ENCODE measurements around the gene LRCH1.

Gene LRCH1

GRCh38 chr13:46640843-46641242, 87.9 kb downstream of the LRCH1 start:
- DNase-seq, result no peak

DNA sequence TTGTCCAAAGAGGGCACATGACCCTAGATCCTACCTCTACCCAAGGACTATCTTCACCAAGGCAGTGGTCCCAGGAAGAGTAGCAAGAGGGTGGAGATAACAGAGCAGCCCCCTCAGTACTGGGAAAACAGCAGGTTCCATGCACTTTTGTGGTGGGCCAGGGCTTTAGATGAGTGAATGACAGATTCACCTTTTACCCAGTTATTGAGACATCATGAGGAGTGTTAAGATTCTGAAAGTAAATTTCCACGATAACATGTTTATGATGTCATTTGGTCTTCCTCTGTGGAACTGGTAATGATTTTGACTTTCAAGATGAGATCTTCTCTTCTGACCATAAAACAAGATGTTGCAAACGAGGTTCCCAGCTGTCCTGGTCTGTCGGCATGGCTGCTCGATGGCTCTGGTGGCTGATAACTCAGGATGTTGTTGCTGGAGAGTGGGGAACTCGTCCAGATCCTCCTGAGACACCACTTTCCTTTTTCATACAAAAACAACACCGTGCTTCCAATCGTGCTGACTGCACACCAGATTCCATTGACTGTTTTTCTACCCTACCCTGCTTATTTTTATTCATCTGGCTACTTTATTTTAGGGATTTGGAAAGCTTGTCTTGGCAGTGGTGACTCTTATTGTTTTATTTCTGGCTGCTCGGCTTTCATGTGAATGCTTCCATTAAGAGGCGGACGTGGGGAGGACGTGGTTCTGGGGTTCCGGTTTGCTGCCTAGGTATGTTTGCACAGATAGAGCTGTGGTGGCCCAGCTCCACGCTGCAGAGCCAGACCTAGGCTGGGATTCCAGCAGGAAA, 88.5 kb downstream of the LRCH1 start:
- DNase-seq, result no peak

DNA sequence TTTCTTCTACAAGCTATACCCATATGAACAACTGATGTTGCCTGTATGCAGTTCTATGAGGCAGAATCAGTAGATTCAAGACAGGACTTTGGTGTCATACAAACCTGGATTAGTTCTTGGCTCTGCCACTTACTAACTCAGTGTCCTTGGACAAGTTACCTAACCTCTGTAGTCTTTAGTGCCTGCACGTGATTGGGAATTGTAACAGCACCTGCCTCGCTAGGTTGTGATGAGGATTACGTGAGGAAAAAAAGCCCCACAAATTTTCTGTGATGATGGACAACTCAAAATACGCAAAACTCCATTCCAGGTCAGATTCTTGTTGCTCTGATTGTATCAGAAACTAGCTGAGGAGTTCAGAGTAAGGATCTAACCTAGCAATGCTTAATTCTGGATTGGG, 89.3 kb downstream of the LRCH1 start:
- DNase-seq, result no peak

DNA sequence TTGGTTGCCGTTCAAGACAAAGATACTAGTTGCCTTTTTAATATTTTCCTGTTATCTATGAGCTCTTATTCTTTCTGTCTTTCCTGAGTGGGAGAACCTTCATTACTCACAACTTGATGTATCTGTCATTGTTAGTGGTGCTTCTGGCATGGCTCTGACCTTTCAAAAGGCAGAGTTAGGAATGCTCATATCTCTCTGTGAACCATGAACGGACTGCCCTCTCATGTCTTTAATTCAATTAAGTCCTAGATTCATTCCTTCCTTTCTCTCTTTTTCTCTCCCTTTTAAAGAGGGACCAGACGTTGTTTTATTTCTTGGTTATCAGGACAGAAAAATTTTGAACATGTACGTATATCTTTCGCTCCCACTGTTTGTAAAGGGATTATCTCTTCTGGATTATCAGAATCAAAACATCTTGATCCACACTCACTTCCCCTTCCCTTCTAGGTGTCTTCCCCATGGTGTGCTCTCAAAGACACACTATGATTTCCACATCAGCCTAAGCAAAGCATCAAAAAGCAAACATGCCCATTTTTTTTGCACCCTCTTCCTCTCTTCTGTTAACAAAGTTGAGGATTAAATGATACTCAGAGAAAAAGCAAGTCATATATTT, 90.3 kb downstream of the LRCH1 start:
- DNase-seq, result no peak

GRCh38 chr13:46644816-46645215, 91.8 kb downstream of the LRCH1 start:
- DNase-seq, result no peak

DNA sequence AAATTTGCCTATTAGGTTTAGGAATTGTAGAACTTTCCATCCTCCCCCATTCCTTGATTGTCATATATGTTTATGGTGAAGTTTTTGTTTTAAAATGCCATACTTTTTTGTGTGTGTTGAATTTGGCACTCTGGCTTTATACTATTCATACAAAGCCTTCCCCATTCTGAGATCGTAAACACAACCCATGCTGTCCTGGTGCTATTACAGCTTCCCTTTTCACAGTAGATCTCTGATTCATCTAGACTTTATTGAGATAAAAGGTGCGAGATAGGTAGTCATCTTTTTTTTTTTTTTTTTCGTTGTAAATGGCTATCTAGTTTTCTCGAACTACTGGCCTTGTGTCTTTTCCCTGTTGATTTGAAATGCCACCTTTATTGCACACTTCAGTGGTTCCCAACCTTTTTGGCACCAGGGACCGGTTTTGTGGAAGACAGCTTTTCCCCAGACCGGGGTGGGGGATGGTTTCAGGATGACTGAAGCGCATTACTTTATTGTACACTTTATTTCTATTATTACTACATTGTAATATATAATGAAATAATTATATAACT, 94.6 kb downstream of the LRCH1 start:
- no peak for DNase-seq

GRCh38 chr13:46648166-46648607, 95.2 kb downstream of the LRCH1 start:
- DNase-seq, result no peak

GRCh38 chr13:46649816-46650215, 96.8 kb downstream of the LRCH1 start:
- no peak for DNase-seq

DNA sequence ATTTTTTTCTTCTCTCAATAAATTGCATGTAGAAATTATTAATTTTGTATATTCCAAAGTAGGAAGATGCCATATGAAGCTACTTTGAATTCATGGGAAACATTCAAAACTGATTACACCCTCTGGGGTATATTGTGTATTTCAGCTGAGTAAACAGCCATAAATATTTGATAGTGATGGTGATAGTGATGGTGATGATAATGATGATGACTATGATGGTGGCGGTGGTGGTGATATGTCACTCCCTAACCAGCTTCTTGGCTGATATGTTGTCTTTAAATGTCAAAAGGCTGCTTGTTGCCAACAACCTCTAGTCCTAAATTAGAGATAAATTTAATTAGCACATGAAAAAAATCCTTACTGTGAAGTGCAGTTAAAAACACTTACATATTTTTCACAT, 102.0 kb downstream of the LRCH1 start:
- no peak for DNase-seq

- no peak for DNase-seq
These were observed 102.6 kb downstream of the LRCH1 start for GRCh38 chr13:46655377-46656180.

DNA sequence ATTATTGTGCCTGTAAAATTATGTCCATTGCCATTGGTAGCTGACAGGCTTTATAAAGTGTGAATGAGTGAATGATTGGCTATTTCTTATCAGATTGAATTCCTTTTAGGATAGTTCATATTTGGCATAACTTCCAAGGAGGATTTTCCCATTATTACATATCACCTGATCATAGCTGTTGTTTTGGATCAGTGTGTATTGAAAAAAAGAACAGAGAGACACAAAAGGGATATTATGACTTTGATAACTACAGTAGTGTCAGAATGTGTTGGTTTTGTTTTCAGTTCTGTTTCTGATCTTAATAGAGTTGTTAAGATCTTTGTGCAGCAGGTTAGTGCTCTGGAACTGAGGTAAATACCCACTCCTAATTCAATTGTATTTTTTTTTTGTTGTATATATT, 103.8 kb downstream of the LRCH1 start:
- DNase-seq, result no peak

DNA sequence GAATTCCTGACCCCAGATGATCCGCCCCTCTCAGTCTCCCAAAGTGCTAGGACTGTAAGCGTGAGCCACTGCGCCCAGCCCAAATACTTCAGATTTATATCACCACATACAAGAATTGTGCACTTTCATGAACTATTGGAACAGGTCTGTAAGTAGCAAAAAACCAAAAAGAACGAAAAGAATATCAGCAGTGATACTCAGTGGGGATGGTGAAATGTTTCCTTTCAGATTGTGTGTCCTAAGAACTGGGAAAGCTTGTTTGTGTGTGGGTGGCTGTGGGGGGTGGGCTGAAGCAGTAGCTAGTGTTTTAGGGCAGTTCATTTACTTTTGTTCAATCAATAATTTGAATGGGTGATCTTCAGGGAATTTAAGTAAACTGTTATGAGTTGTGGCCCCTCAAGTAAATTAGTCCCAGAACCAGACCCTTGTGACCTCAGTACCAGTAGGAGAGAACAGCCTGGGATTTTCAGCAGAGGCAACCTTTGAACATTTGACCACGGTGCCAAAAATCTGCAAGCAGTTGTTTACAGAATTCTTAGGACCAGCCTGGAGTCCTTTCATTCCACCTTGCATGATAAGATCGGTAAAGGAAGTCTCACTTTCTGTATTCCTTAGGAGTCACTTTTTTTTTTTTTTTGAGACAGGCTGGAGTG, 106.6 kb downstream of the LRCH1 start:
- no peak for DNase-seq

- DNase-seq, result no peak
These were observed 107.4 kb downstream of the LRCH1 start for GRCh38 chr13:46660416-46660815.

- DNase-seq, result no peak
These were observed 107.9 kb downstream of the LRCH1 start for GRCh38 chr13:46660857-46661256.

DNA sequence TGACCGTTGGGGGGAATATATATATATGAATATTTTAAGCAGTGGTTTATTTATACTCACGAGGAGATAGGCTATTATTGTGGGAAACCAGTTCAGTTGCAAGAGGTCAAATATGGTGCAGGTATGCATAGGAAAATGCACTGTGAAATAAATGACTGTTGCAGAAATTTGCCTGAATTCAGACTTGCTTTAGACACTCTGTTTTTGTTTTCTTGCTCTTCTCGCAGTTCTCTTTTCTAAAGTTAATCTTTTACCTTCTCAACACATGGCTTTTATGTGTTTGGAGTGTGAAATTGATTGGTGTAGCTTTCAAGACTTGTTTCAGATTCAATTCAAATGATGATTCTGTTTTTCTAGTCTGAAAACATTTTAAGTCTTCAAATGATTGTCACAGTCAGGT, 109.7 kb downstream of the LRCH1 start:
- no peak for DNase-seq

- DNase-seq, result no peak
These were observed 110.5 kb downstream of the LRCH1 start for GRCh38 chr13:46663206-46664037.

GRCh38 chr13:46664195-46664594, 111.2 kb downstream of the LRCH1 start:
- no peak for DNase-seq

DNA sequence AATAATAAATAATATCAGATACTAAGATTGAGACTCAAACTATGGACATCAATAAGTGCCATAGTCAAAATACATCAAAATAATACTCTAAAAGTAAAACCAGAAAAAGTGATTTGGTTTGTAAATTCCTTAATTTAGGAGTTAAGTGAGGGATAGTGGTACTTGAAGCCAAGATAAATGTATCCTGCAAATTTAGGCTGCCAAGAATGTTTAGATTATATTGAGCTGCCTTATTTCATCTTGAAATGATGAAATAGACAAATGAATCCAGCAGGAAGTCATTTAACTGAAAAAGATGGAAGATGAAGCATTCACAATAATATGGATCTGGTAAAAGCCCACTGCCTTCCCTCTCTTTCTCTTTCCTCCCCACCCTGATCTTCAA, 112.3 kb downstream of the LRCH1 start:
- no peak for DNase-seq

GRCh38 chr13:46665633-46666482, 112.9 kb downstream of the LRCH1 start:
- no peak for DNase-seq

GRCh38 chr13:46666727-46667456, 113.9 kb downstream of the LRCH1 start:
- DNase-seq, result no peak
